NCI-H146 (cell line): ENCODE data around the gene ATP1B1.
"Not testable (repeated sequence)": the region's sequence is repeated elsewhere in the genome, so short reads cannot be mapped to it uniquely, and the experiment has no call there.

ENCODE experiments used
- DNase-seq: peaks from one replicate; lab custom pipeline; 2025; lab: John Stamatoyannopoulos, UW

ATP1B1 gene

GRCh38 chr1:169117014-169117413, 10.5 kb downstream of the ATP1B1 start:
- no peak for DNase-seq

- no peak for DNase-seq
Observed at GRCh38 chr1:169117599-169117998, 11.1 kb downstream of the ATP1B1 start.

- DNase-seq, result no peak
Observed at GRCh38 chr1:169118227-169118626, 11.7 kb downstream of the ATP1B1 start.

- no peak for DNase-seq
Observed at GRCh38 chr1:169119405-169119804, 12.9 kb downstream of the ATP1B1 start.

- no peak for DNase-seq
Observed at GRCh38 chr1:169120066-169120465, 13.6 kb downstream of the ATP1B1 start.

GRCh38 chr1:169121146-169121923, 14.8 kb downstream of the ATP1B1 start:
- no peak for DNase-seq

GRCh38 chr1:169122976-169123375, 16.5 kb downstream of the ATP1B1 start:
- no peak for DNase-seq

GRCh38 chr1:169124459-169124858, 18.0 kb downstream of the ATP1B1 start:
- DNase-seq, result no peak

GRCh38 chr1:169125597-169125996, 19.1 kb downstream of the ATP1B1 start:
- not testable (repeated sequence) for DNase-seq

GRCh38 chr1:169126335-169126734, 19.8 kb downstream of the ATP1B1 start:
- no peak for DNase-seq

- DNase-seq, result no peak
Observed at GRCh38 chr1:169127305-169127704, 20.8 kb downstream of the ATP1B1 start.

GRCh38 chr1:169128562-169128961, 22.1 kb downstream of the ATP1B1 start:
- DNase-seq, result no peak

GRCh38 chr1:169129109-169129784, 22.8 kb downstream of the ATP1B1 start:
- DNase-seq, result no peak

GRCh38 chr1:169130683-169131082, 24.2 kb downstream of the ATP1B1 start:
- DNase-seq, result no peak

GRCh38 chr1:169132512-169133227, 26.2 kb downstream of the ATP1B1 start:
- DNase-seq, result no peak

GRCh38 chr1:169133228-169133576, 26.7 kb downstream of the ATP1B1 start:
- no peak for DNase-seq

- DNase-seq, result no peak
Observed at GRCh38 chr1:169133801-169134502, 27.5 kb downstream of the ATP1B1 start.

GRCh38 chr1:169137357-169137756, 30.9 kb downstream of the ATP1B1 start:
- no peak for DNase-seq

- no peak for DNase-seq
Observed at GRCh38 chr1:169138866-169139670, 32.6 kb downstream of the ATP1B1 start.

GRCh38 chr1:169141356-169141755, 34.9 kb downstream of the ATP1B1 start:
- no peak for DNase-seq

- DNase-seq, result no peak
Observed at GRCh38 chr1:169142129-169142528, 35.6 kb downstream of the ATP1B1 start.

- DNase-seq, result no peak
Observed at GRCh38 chr1:169143346-169143745, 36.9 kb downstream of the ATP1B1 start.
